GM19328 (cell line): Measurements from ENCODE around the gene CLSTN2.

Experiments used
- ATAC-seq: cut with Tn5 transposase; IDR thresholded peaks from one replicate; pipeline ENCODE4 v1.9.1; 2021; ENCODE audit warnings: mild to moderate bottlenecking, moderate library complexity; ENCODE audit not compliant: unreplicated experiment

Gene CLSTN2

DNA sequence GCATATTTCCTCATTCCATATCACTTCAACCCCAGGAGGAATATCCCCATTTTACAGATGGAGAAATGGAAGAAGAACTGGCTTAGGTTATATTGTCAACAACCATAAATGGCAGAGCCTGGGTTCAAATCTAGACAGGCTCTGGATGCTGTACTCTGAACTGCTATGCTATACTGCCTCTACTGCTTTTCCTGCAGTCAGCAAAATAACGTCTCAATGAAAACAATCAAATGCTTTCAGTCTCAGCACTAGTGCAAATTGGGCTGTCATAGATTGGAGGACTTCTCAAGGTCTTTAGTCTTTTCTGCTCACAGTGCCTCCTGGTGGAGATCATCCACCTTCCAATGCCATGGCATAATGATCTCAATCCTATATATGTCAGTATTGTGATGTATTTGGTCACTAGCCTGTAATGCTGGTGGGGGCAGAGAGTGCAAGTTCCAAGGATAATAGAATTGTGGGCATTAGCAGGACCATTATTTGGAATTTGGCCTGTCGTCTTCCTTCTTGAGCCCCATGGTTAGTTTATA, 285.0 kb downstream of the CLSTN2 start:
- ATAC-seq = no peak

DNA sequence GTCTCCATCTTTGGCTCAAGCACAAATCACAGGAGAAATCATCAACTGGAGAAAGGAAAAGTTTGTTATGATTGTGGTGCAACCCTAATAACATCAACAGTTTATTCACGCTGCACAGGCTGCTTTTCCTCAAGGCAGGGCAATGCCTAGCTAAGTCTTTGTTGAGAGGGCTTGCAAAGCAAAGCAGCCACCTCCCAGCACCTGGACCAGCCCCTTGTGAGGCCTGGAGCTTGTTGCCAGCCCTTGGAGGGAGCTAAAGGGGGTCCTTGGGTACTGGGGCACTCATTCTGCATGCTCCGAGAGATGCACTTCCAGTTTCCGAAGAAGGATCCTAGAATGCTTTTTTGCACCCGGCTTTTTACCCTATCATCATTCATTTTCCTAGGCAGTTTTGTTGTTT, 288.2 kb downstream of the CLSTN2 start:
- ATAC-seq = no peak

DNA sequence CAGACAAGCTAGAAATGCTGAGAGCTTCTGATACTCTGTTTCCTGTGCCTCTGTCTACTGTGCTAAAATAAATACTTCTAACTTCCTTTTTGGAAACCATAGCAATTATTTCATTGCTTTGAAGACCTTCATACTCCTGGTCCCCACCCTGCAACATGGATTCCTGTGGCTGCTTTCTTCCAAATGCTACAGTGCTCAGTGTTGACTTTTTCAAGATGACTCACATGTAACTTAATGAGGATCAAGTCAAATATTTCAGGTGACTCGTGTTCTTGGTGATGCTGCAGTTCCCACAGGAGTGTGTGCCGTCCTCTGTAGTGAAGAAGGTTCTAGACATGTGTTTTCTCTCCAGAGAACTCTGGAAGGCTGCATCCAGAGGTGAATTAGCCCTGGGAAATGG, 288.6 kb downstream of the CLSTN2 start:
- ATAC-seq = no peak

DNA sequence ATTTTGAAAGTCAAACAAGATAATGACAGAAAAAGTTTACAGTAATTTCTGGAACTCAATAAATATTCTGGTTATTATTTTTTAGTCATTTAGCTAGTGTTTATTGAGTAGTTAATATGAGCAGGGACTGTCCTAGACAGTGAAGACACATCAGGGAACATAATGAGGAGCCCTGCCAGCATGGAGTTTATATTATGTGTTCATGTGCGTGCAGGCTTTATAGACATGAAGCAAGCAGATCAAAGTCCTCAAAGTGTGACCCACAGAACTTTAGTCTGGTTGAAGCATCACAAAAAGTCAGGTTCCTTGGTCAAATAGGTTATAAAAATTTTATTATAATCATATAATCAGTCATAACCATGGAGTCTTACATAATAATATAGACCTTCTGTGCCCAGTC, 289.3 kb downstream of the CLSTN2 start:
- no peak for ATAC-seq

DNA sequence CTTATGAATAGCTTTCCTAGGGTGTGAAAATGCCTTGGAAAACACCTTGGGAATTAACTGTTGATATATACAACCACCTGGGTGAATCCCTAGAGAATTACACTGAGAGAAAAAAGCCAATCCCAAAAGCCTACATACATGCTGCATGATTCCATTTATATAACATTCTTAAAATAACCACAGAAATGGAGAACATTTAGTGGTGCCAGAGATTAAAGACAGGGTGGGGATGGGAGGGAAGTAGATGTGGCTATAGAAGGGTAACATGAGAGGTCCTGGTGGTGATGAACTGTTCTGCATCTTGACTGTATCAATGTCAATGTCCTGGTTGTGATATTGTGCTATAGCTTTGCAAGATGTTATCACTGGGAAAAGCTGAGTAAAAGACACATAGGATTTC, 291.0 kb downstream of the CLSTN2 start:
- no peak for ATAC-seq

DNA sequence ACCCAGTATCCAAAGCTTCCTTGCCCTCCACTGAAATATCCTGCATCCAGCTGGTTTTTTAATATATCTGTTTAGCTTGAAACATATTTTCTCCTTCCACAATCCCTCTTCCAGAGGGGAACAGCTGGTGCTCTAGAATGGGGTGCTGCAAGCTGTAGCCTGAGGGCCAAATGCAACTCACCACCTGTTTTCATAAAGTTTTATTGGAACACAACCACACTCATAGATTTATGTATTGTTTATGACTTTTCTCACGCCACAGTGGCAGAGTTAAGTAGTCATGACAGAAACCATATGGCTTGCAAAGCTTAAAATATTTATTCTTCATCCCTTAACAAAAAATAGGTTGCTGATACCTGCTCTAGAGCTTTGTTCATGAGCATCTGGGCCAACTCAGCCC, 298.7 kb downstream of the CLSTN2 start:
- no peak for ATAC-seq

DNA sequence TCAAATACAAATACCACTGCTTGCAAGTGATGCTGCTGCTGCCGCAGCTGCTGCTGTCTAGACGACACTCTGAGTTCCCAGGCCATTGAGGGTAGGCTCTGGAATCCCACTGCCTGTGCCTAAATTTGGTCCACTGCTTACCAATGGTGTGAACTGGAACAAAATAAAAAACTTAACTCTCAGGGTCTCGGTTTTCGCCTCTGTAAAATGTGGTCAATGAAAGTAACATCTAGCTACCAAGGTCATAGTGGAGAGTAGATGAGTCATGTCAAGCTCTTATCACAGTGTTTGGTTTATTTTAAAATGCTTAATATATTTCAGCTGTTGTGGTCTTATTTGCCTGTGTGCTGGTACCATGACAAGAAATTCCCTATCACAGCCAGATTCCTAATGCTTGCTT, 299.3 kb downstream of the CLSTN2 start:
- ATAC-seq = no peak

DNA sequence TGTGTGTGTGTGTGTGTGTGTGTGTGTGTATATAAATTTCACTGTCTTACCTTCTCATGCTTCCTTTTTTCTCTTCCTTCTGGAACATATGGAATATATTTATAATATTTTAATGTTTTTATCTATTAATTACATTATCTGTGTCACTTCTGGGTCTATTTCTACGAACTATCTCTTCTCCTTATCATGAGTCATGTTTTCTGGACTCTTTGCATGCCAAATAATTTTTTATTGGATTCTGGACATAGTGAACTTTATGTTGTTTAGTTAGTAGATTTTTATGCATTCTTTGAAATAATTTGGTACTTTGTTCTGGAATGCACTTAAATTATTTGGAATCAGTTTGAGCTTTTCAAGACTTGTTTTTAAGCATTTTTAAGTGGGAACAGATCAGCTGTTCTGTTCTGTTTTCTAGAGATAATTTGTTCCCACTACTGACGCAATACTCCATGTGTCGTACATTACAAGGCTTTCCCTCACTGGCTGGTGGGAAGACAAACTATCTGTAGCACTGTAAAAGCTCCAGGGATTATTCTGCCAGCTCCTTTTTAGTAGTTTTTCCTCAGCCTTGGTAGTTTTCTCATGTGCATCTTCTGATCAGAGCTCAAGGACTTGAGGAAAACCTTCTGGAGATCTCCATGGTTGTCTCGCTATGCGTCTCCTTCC, 302.0 kb downstream of the CLSTN2 start:
- no peak for ATAC-seq

DNA sequence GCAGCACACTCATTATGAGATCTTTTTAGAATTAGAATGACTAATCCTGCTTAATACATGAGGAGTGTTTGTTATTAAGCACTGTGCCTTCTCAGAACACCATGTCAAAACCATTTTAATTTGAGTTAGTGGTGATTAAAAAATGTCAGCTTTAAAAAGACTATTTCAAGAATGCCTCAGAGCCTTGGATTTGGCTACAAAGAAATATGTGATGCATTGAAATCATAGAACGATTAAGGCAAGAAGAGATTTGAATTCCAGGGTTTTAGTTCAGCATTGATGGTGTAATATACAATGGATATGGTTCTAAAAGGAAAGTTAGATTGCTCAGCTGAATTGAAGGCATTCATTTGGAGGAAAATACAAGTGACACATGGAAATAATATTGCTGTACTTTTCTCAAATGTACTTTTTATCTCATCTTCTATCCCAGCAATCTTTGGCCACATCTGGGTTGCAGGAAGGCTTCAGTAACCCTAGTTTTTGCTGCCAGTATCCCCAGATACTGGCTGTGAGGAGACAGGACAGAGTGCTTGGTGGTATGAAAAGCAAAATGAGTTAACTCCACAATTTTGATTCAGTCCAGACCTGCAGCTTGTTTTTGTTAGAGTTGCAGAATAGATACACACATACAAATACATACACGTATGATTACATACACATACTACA, 303.8 kb downstream of the CLSTN2 start:
- no peak for ATAC-seq

DNA sequence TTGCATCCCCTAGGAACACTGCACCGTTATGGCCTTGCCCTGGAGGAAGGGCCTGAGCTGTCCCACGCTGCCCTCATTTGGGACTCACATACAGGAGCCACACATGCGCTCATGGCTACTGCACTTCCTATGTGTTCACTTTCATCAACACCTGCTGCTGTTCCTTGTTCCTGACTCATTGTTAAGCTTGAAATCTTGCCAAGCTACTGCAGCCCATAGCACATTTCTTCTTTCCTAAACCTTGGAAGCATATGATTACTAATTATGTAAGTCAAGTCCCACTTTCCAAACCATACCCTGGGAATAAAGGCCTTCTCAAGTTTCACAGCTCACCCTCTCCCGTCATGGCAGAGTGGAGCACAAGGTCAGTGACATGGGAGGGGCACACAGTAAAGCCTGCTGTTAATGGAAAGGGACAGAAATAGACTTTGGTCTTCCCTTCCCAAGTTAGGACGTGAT, 307.9 kb downstream of the CLSTN2 start:
- ATAC-seq = no peak

DNA sequence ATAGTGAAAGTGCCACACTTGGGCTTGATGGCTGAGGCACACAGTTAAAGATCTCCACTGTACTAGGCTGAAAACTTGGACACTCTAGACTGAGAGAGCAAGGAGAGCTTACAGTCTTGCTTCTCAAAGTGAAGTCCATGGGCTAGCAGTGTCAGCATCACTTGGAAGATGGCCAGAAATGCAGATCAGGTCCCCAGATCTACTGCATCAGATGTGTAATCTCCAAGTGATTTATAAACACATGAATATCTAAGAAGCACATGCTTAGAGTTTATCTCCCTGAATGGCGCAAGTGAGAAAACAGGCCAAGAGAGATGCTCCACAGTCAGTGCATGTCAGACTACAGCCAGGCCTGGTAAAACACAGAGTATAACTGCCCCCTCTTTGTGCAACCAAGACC, 308.6 kb downstream of the CLSTN2 start:
- ATAC-seq = no peak

DNA sequence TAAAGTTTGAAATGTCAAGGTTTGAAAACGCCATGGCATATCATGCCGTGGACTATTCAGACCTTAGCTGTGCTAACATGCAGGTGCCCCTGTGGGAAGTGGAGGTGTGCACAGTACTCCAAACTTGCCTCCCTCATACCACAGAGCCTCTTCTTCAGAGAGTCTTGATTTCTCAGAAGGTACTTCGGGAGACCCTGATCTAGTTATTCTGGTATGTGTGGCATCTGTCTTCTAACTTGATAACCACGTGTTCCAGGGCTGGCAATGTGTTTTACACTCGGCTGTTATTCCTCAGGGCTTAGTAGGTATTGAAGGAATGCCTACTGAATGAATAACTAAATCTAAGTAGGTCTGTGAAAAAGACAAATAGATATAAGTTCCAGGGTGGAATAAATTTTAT, 309.9 kb downstream of the CLSTN2 start:
- no peak for ATAC-seq

DNA sequence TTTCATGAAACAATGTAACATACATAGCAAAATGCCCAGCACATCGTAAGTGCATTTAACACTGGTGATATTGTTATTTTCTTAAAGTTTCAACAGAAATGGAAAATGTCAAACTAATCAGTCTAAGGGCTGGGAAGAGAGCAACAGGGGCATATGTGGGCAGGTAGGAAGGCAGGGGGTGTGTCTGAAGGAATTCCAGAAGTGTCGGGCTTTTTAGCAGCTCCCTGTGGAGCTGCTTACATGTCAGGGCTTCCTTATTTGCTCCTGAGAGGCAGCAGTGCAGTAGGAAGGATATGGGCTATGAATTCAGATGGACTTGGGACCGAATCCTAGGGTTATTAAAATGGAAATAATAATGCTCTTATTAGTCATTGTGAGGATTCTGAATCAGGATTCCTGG, 311.6 kb downstream of the CLSTN2 start:
- ATAC-seq = no peak

DNA sequence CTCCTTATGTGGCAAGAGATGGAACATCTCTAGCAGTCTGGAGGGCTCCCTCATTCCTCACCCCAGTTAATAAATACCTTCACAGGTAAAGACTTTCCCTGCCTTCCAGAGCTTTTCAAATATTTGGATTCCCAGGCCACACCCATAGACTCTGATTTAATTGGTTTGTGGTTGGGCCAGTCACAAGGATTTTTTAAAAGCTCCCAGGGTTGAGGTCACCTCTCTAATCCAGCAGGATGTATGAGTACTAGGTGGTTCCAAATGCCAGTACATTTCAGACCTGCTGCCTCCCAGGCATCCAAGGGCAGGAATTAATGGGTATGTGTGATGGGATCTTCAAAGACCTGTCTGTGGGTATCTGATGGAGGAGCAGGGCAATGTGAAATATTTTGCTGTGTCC, 312.8 kb downstream of the CLSTN2 start:
- ATAC-seq = no peak

DNA sequence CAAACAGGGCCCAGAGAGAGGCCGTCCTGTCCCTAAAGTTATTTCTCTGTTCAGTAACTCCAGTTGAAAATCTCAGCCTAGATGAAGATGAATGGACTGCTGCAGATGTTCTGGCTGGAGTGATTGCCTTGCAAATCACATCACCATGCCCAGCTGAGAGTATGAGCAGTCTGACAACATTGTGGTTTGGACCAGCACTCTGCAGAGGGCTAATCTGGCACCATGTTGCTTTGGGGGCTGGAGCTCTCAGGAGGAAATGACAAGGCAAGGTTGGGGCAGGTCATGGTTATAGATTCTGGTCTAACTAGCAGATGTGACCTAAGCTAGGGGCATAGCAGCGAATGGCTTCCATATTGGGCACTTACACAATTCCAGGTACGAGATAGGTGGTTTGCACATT, 314.2 kb downstream of the CLSTN2 start:
- no peak for ATAC-seq

DNA sequence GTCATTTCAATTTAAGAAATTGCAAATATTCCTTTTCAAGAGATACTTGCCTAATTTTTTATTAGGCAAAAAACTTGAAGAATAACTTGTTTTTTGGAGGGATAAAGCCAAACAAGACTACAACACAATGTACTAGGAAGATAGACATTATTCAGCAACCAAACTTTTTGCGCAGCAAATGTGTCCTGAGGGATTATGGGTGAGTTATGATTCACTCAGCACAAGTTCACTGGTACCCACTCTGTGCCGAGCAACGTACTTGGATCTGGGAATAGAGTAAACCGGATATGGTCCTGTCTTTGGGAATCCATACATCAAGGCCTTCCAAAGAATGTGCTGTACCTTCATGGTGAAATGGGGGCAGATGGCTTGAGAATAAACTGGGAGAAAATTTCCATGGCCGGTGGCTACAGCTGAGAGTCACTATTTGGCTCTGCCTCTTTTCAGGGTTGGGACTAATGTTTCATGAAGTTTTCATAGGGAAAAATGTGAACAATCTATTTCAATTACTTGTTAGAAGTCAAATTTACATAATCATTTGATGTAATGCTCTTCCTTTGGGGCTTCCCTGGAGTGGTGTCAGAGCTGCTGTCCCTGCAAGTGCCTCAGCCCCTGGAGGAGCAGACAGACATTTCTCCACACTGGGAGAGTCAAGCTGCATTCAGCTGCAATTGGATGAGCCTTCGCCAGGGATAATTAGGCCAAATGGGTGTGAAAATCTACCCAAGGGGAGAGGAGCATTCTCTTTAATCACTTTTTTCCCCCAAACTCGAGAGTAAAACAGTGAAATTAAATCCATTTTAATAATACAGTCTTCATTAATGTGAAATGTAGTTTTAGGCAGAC, 315.2 kb downstream of the CLSTN2 start:
- ATAC-seq = no peak

DNA sequence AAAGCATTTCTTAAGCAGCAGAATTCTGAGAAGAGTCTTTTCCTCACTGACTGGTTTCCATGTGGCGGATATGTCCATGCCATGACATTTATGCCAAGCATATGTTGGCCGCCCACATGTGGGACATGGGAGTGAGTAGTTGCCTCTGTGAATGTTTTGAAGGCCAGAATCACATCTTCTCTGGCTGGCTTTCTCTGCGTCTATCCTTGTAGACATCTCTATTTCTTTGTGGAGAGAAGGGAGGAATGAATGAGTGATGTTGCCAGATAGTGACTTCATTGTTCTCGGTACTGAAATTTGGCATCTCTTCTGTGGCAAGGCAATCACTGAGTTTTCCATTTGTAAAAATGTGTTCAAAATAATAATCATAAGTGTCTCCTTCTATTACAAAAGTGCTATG, 316.0 kb downstream of the CLSTN2 start:
- ATAC-seq = no peak

DNA sequence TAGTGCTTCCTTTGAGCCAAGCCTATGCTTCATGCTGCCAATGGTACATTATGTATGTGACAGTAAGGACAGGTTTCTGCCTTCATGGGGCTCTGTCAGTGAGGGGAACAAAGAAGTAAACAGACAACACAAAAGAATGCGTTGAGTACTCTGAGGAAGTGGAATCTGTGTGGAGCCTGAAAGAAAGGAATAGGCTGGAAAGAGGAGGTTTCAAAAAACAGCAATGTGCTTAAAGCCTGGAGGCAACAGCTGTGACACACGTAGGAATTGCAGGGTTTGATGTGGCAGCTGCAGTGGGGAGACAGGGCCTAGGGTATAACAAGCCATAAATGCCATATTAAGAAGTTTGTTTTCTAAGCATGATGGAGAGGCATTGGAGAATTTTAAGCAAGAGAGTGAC, 316.7 kb downstream of the CLSTN2 start:
- ATAC-seq = no peak

DNA sequence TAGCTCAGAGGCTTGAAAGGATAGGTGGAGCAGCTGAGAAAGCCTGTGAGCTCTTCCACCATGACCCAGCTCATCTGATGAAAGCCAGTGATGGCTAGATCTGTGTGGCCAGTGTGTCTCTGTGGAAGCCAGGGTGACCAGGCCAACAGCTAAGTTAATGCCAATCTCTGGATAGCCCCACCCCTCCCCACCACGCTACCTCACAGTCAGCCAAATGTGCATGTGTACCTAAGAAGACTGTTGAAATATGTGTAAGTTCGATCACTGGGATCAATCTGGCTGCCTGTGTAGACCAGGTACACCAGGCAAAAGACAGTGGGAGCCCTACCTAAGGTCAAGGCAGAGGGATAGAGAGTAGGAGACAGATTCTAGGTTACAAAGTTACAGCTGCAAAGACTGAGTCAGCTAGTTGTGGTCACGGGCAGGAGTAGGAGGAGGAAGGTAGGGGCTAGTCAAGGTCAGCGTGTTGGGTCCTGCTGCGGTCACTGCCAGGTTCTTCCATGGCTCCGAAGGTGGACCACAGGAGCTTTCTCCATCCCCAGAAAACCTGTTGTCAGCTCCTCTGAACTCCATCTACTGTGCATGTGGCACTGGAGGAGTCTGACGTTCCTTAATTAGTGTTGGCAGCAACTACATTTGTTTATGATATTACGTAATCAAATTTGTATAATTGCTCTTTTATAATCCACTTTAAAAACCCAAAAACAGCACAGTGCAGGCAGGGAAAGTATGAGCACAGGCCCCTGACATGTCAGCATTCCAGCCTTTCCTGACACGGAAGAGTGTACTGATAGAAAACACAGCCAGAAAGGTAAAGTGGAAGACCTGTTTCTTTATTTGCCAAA, 318.0 kb downstream of the CLSTN2 start:
- no peak for ATAC-seq

DNA sequence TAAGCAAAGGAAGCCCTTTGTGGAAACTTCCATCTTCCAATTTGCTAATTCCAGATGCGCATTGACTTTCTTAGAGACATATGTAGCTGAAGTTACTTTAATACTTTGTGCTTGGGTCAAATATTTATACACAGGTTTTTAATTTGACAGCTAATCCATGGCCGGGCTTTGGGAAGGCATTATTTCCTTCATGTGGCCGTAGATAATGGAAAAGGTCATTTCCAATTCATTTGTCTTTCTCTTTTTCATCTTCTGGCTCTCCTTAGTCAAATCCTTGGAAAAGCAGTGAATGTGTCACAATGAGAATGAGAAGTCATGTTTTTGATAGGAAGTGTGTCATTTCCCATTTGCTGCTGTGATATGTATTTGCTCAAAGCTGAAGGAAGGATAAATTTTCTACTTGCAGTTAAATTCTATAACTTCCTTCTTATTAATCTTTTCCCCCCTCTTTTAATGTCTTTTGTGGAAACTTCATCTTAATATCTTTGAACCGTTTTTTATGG, 323.3 kb downstream of the CLSTN2 start:
- no peak for ATAC-seq

DNA sequence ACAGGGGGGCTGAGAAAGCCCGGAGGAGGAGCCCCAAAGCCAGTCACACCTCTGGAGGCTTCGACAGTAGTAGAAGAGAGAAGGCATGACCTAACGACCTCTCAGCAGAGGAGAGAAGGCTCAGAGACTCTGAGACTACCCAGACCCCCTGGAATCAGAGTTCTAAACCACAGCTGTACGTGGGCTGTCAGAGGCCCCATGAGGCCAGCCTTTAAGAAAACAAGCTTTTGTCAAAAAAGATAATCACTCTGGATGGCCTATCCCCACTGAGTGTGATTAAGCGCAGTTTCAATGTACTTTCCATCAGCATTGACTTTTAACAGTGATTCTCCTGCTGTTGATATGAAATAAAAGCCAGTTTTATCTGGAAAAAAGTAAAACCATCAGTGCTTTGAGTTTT, 330.3 kb downstream of the CLSTN2 start:
- ATAC-seq = no peak
